HS-27A (cell line): ENCODE results near the gene GNGT2.

Source experiments
- DNase-seq: peaks from one replicate; pipeline ENCODE4 v3.0.0-alpha.2; 2012; ENCODE audit warnings: low read depth, missing footprints

Gene GNGT2

DNA sequence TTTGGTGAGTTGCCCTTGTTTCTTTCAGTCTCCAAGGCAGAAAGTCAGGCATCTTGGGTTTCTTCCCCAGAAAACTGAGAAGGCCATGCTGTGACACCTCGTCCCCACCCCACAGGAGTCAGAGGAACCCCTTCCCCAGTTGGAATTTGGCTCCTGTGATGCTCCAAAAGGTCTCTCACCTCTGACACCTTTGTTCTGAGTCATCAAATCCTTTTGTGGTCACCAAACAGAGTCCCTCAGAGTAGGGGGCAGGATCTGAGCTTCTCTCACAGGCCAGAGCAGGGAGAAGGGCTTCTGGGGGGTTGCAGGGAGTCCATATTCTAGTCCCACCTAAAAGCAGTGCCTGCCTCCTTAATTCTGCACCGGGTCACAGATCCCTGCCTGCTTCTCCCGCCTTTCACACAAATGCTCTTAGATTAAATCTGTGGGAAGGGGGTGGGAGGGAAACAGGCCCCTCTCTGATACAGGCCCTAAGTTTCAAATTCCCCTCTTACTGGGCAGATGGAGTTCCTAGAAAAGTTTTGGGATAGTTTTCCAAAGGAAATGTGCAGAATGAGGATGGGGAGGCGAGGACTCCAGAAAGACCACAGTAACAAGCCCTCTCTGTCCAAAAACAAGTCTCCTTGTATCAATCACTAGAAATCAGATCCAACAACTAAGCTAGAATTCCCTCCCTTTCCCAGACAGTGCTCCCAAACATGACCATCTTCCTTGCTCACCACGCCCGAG is 18.9 kb upstream of the GNGT2 start:
- no peak for DNase-seq

DNA sequence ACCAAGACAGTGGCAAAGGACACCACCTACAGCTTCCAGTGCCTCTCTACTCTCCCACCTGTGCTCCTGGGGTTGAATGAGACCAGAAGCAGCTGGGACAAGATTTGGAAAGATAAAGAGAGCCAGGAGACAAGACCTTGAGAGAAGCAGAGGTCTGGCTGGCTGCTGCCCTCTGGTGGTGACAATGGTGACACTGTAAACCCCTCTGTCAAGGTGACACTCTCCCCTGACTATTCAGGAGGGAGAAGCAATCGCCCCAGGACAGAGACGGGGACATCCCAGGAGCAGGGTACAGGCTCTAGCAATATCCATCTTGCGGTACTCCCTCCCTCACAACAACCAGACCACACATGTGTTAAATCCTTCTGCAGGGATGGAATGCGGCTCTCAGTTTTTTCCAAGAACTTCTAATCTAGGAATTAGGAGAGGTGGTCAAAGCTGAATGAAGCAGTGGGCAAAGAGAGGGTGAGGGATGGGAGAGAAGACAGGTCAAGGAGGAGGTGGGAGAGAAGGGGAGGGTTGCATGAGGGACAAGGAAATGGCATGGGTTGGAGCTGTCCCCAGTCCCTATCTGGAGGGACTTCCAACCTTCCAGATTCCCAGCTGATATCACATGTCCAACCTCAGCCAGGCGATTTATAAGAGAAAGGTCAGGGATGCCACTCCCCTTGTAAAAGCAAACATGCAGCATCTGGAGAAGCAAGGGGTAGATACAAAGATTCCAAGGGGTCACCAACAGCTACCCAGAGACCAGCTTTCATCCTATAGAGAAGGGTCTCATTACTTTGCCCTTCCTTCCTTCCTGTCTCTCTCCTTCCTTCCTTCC is 17.3 kb upstream of the GNGT2 start:
- peak; percentile 36 for DNase-seq

GRCh38 chr17:49226771-49227435 is 16.5 kb upstream of the GNGT2 start:
- DNase-seq = no peak

GRCh38 chr17:49225554-49226236 is 15.3 kb upstream of the GNGT2 start:
- no peak for DNase-seq

- no peak for DNase-seq
Measured at GRCh38 chr17:49224997-49225337, 14.6 kb upstream of the GNGT2 start.

DNA sequence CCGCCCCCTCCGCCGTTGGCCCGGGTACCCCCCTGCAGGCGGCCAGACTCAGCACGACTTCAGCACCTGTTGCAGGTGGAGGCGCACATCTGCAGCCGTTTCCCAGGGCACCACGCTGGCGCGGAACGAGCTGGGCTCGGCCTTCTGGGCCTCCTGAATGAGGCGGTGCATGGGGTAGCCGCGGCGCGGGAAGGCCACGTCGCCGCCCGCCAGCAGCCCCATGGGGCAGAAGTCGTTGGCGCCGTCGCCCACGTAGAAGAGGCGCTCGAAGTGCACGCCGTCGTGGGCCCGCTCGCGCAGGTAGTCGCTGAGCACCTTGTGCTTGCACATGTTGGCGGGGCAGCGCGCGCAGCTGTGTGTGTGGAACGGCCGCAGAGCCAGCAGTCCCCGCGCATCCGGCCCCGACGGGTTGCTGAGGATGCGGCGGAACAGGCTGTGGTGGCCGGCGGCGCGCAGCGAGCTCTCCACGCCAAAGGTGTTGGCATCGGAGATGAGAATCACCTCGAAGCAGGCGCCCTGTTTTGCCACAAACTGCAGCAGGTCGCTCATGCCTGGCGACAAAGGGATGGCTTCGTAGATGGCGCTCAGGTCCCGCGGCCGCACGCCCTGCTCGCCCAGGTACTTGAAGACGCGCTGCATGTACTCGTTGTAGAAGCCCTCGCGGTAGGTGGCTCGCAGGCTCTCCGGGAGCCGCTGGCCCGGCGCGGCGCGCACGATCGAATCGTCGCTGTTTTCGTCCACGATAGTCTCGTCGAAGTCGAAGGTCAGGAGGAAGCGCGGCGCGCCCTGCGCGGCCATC is 14.0 kb upstream of the GNGT2 start:
- DNase-seq = no peak

DNA sequence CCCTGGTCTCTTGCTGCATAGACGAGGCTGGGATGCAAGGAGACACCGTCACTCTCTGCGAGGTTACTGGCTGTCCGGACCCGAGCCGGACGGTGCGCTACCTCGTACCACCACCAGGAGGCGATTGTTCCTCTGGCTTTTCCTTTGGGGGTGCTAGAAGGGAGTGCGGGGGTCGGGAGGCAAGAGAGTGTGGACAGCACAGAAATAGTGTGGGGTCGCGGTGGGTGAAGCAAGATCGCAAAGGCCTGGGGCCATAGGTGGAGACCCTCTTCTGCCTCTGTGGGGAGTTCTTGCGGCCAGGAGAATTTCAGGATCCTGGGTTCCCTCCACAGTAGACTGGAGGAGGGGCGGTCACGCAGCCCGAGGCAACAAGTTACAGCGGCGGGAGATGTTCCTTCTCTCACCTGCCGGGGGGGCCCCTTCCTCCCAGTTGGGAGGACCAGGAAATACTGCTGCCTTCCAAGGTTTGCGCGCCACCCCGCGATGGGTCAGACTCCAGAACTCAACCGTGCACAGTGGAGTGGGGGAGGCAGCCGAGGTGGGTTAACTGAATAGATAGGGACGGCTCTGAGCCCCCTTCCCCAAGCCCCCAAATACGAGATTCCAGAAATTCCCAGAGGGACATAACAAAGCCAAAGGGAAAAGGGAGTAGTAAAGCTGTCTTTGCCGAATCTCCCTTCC is 13.3 kb upstream of the GNGT2 start:
- DNase-seq = no peak

- DNase-seq = no peak
Measured at GRCh38 chr17:49223168-49223516, 12.8 kb upstream of the GNGT2 start.

DNA sequence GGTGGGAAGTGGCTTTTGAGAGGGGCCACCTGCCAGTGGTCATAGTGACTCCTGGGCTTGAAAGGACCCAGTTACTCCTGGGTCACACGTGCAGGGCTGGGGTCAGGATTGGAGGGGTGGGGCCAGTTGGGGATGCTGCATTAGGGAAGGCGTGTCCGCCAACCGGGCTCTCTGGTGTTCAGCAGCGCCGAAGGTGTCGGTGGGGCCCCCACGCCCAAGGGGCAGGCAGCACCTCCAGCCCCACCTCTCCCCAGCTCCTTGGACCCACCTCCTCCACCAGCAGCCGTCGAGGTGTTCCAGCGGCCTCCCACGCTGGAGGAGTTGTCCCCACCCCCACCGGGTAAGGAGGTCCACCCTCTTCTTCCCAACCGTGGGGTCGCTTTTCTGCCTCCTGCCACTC is 9.6 kb upstream of the GNGT2 start:
- no peak for DNase-seq

GRCh38 chr17:49218941-49219913 is 8.9 kb upstream of the GNGT2 start:
- no peak for DNase-seq

GRCh38 chr17:49217651-49218413 is 7.5 kb upstream of the GNGT2 start:
- no peak for DNase-seq

- no peak for DNase-seq
Measured at GRCh38 chr17:49216953-49217650, 6.7 kb upstream of the GNGT2 start.

- no peak for DNase-seq
Measured at GRCh38 chr17:49216482-49216881, 6.1 kb upstream of the GNGT2 start.

- no peak for DNase-seq
Measured at GRCh38 chr17:49214676-49215360, 4.4 kb upstream of the GNGT2 start.

- no peak for DNase-seq
Measured at GRCh38 chr17:49213847-49214246, 3.5 kb upstream of the GNGT2 start.

DNA sequence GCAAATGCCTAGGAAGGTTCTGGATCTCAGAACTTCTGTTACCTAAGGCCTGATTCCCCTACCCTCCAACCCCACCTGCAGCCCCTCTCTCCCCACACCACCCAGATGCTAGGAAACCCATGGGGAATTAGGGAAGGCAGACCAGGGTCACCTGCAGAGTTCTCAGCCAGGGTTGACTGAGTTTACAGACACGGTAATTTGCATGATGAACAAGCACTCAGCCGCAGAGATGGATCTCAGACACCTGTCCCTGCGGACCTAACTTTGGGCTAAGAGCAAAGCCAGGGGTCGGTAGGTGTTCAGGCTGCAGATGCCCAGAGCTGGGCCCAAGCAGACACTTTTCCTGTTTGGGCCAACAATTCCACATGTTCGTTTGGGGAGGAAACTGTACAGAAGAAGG is 3.0 kb upstream of the GNGT2 start:
- DNase-seq = no peak

- no peak for DNase-seq
Measured at GRCh38 chr17:49209061-49209571, 1.3 kb downstream of the GNGT2 start.

DNA sequence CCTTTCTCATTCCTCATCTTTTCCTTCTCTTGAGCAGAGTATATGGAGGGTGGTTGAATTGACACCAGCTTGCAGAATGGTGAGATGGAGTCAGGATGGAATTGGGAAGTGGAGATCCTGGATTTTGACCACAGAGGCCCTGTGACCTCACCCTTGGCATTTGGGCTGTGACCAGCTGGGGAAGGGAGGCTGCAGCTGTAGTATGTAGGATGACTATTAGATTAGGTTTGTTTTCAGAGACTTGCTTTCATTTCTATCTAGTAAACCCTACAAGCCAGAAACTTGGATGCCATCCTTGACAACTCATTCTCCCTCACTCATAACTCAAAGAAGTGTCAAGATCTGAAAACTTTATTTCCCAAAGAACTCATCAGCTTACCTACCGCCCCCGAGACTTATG is 5.9 kb downstream of the GNGT2 start:
- no peak for DNase-seq
